ENCODE measurements around the gene PHOSPHO1. TPM values are rescaled to one million over a fixed set of nuclear protein-coding genes. Genes with fewer than 3 reads are reported as not detected.

PHOSPHO1 gene
- polyA plus RNA-seq, 2 of the 4 experiments (the other 2 are of a cell fraction): 0.32 to 1.6 TPM

GRCh38 chr17:49227436-49228261 lies 2.9 kb downstream of the PHOSPHO1 start:
- no peak for FAIRE-seq
- ATAC-seq: peak; percentile 62 to 75
- WGBS (ENCODE audit: missing lambda C conversion rate): 13% methylated on average over 5 of the region's 5 CpGs
- Histone ChIP-seq H3K4me2 (peak overlapping the region; percentile 44; the same call in 2 of the 3 replicates), H3K27ac (0 out of 6 replicates have a peak overlapping the region, but pooled peaks of 1 of the 2 experiments have one; percentile 9), H3K9me3 (no peaks in the 10 kb centered on the region), H3K4me3 (no peak overlapping the region), H3K4me1 (peaks cover 19% of the 10 kb centered on the region)
- TF ChIP-seq MAX (IDR thresholded peaks at IDR 0.05) (no peak), GATA3 (IDR thresholded peaks at IDR 0.05; ENCODE audit: borderline replicate concordance) (0 out of 2 replicates have a peak, but pooled peaks have one; percentile 11), ZSCAN20 (CRISPR knock-in tag; IDR thresholded peaks at IDR 0.05) (no peak), HOXA7 (CRISPR knock-in tag; IDR thresholded peaks at IDR 0.05) (no peak), HOXB13 (CRISPR knock-in tag; IDR thresholded peaks at IDR 0.05; ENCODE audit: low read depth) (no peak), HOXB5 (CRISPR knock-in tag; IDR thresholded peaks at IDR 0.05) (no peak), CBX8 (IDR thresholded peaks at IDR 0.05) (no peak), REST (IDR thresholded peaks at IDR 0.05) (no peak), BHLHE40 (IDR thresholded peaks at IDR 0.05; ENCODE audit: low read depth, low read length) (no peak), E2F6 (IDR thresholded peaks at IDR 0.05; ENCODE audit: borderline replicate concordance, low read depth) (no peak), SMC3 (IDR thresholded peaks at IDR 0.05) (peak; percentile 91), HDAC2 (IDR thresholded peaks at IDR 0.05) (no peak), RNF2 (IDR thresholded peaks at IDR 0.05; ENCODE audit: borderline replicate concordance, low read depth) (no peak), MAFK (IDR thresholded peaks at IDR 0.05; ENCODE audit: partially characterized antibody) (no peak), NFE2L2 (conservative IDR thresholded peaks at IDR 0.05; ENCODE audit: low read length) (no peak), RCOR1 (IDR thresholded peaks at IDR 0.05; ENCODE audit: low read depth, low read length) (no peak), CTCF (IDR thresholded peaks at IDR 0.05) (peak; percentile 97), RAD21 (conservative IDR thresholded peaks at IDR 0.05 in 1 of 2, IDR thresholded peaks at IDR 0.05 in 1 of 2) (peak; percentile 89), HES2 (IDR thresholded peaks at IDR 0.05) (no peak), USF2 (IDR thresholded peaks at IDR 0.05) (no peak), ESRRA (IDR thresholded peaks at IDR 0.05; ENCODE audit: borderline replicate concordance, low read length) (peak; percentile 86)
- peak; percentile 80 to 95 for DNase-seq (ENCODE audit: low read depth in 1 of 2, low spot score in 1 of 2)
- POLR2A ChIA-PET: no interaction called here
- CTCF ChIA-PET: interaction anchor here (0.6 to 12.3 kb wide), 92 partner anchors 9 to 1257 kb away, joined by 3 to 224 read pairs (median 4); partner anchors contain the start of genes ABI3, B4GALNT2, CDK5RAP3 and GNGT2
